WTC11 (cell line): ENCODE measurements around the gene NUP210L. TPM values are rescaled to one million over a fixed set of nuclear protein-coding genes. Genes with fewer than 3 reads are reported as not detected.

ENCODE experiments used
- ATAC-seq: fragments of 200-7000 bp; cut with Tn5 transposase; 2 replicates; pipeline ENCODE4 v1.10.0; 2021; ENCODE audit warnings: mild to moderate bottlenecking, moderate library complexity
- CTCF ChIA-PET: fragments of 300-600 bp; sonication (Branson Sonifier 250); formaldehyde crosslinking; loops from one replicate; lab custom pipeline; 2021; ENCODE audit warnings: antibody characterized with exemption; lab: Charles Lee
- POLR2A ChIA-PET: fragments of 350-600 bp; sonication (Branson Sonifier 250); formaldehyde crosslinking; loops from one replicate; lab custom pipeline; 2021; ENCODE audit warnings: antibody characterized with exemption; lab: Charles Lee
- DNase-seq: peaks from one replicate; pipeline ENCODE4 v3.0.0; 2021; ENCODE audit warnings: low spot score
- H3K27ac Mint-ChIP-seq: 2 replicates; pipeline ENCODE4 v1.8.0; 2021; ENCODE audit warnings: mixed read lengths
- H3K27me3 Mint-ChIP-seq: 2 replicates; pipeline ENCODE4 v1.8.0; 2021; ENCODE audit warnings: low read depth, mild to moderate bottlenecking, moderate library complexity, mixed read lengths
- H3K36me3 Mint-ChIP-seq: 2 replicates; pipeline ENCODE4 v1.8.0; 2021; ENCODE audit warnings: mixed read lengths
- H3K4me1 Mint-ChIP-seq: 2 replicates; pipeline ENCODE4 v1.8.0; 2022; ENCODE audit warnings: mixed read lengths
- H3K4me3 Mint-ChIP-seq: 2 replicates; pipeline ENCODE4 v1.8.0; 2021; ENCODE audit warnings: mild to moderate bottlenecking, moderate library complexity, mixed read lengths
- H3K9me3 Mint-ChIP-seq: 2 replicates; pipeline ENCODE4 v1.8.0; 2021; ENCODE audit warnings: mixed read lengths
- JAZF1 ChIP-seq: fragments of 250-450 bp; sonication (Bioruptor Pico); IDR thresholded peaks from 2 replicates; pipeline ENCODE4 v1.9.0; 2021; ENCODE audit warnings: moderate library complexity, mild to moderate bottlenecking, inconsistent platforms
- OVOL2 ChIP-seq: fragments of 250-450 bp; sonication (Bioruptor Pico); IDR thresholded peaks from 2 replicates; pipeline ENCODE4 v1.9.0; 2021; ENCODE audit warnings: mild to moderate bottlenecking, borderline replicate concordance
- SOX15 ChIP-seq: fragments of 250-450 bp; sonication (Bioruptor Pico); IDR thresholded peaks from 2 replicates; pipeline ENCODE4 v1.9.0; 2021; ENCODE audit warnings: mild to moderate bottlenecking
- TCF7 ChIP-seq: sonication (generic); formaldehyde crosslinking; IDR thresholded peaks from 2 replicates; pipeline ENCODE4 v1.8.0; 2022; ENCODE audit warnings: mild to moderate bottlenecking, low read depth, missing genetic modification reagents, moderate library complexity
- ZNF138 ChIP-seq: sonication (generic); formaldehyde crosslinking; conservative IDR thresholded peaks from 2 replicates; pipeline ENCODE4 v1.8.1; 2022; ENCODE audit warnings: mild to moderate bottlenecking, moderate library complexity, missing genetic modification reagents
- ZNF416 ChIP-seq: fragments of 250-450 bp; sonication (Bioruptor Pico); IDR thresholded peaks from 2 replicates; pipeline ENCODE4 v1.9.0; 2021; ENCODE audit warnings: mild to moderate bottlenecking, inconsistent platforms
- ZNF423 ChIP-seq: fragments of 250-450 bp; sonication (Bioruptor Pico); IDR thresholded peaks from 2 replicates; pipeline ENCODE4 v2.1.2; 2022; ENCODE audit warnings: mild to moderate bottlenecking, moderate library complexity
- ZNF671 ChIP-seq: fragments of 250-450 bp; sonication (Bioruptor Pico); IDR thresholded peaks from 2 replicates; pipeline ENCODE4 v1.8.0; 2021; ENCODE audit warnings: mild to moderate bottlenecking
- total RNA-seq: library from RNA; stranded (reverse); gene quantifications from 3 replicates; pipeline ENCODE4 v1.2.3, GENCODE V29; 2021
- TF ChIP-seq, protein P1 (sequence below): sonication (generic); formaldehyde crosslinking; IDR thresholded peaks from 2 replicates; pipeline ENCODE4 v1.8.1; 2023; ENCODE audit warnings: mild to moderate bottlenecking, missing genetic modification reagents
- TF ChIP-seq, protein P2 (sequence below): fragments of 200-600 bp; IDR thresholded peaks from 2 replicates; pipeline ENCODE4 v1.8.0; 2022; ENCODE audit warnings: antibody characterized with exemption
- TF ChIP-seq, protein P3 (sequence below): sonication (generic); formaldehyde crosslinking; IDR thresholded peaks from 2 replicates; pipeline ENCODE4 v1.8.1; 2023; ENCODE audit warnings: mild to moderate bottlenecking, missing genetic modification reagents, moderate library complexity
- TF ChIP-seq, protein P4 (sequence below): fragments of 250-450 bp; sonication (Bioruptor Pico); IDR thresholded peaks from 2 replicates; pipeline ENCODE4 v1.9.0; 2021; ENCODE audit warnings: mild to moderate bottlenecking
- TF ChIP-seq, protein P5 (sequence below): fragments of 250-450 bp; sonication (Bioruptor Pico); IDR thresholded peaks from 2 replicates; pipeline ENCODE4 v1.9.0; 2021; ENCODE audit warnings: moderate library complexity, mild to moderate bottlenecking, inconsistent platforms, borderline replicate concordance
- TF ChIP-seq, protein P6 (sequence below): fragments of 250-450 bp; sonication (Bioruptor Pico); IDR thresholded peaks from 2 replicates; pipeline ENCODE4 v1.8.0; 2021; ENCODE audit warnings: mild to moderate bottlenecking
- TF ChIP-seq, protein P7 (sequence below): sonication (generic); formaldehyde crosslinking; IDR thresholded peaks from 2 replicates; pipeline ENCODE4 v1.8.1; 2022; ENCODE audit warnings: mild to moderate bottlenecking, moderate library complexity, missing genetic modification reagents
- TF ChIP-seq, protein P8 (sequence below): sonication (generic); formaldehyde crosslinking; IDR thresholded peaks from 2 replicates; pipeline ENCODE4 v1.8.0; 2023; ENCODE audit warnings: missing genetic modification reagents, mild to moderate bottlenecking, borderline replicate concordance

The NUP210L gene
- total RNA-seq, 1 experiment from 2014 or later = 0.02 TPM

DNA sequence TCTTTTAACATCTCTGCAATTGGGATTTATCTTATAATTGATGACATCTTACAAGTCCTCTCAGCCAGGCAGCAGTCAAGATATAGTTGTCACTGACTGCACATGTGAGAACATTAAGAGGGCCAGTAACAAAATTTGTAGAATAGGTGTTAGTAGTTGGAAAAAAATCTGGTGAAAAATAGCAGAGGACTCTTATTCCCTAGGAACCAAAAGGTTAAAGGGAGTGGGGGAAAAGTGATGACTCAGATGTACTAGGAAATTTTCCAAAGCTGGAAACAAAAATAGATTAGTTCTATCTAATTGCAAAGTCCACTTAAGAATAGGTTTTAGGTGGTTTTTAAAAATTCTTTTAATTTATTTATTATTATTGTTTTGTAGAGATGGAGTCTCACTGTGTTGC is 3.6 kb downstream of the NUP210L start:
- ChIA-PET CTCF (interaction anchor here (0.6 kb wide), 1 partner anchor 9 kb away, joined by 4 read pairs; no protein-coding TSS in a partner anchor), POLR2A (no interaction called here)
- ATAC-seq (no peak), DNase-seq (no peak)
- Mint-ChIP-seq H3K4me3 (no peak overlapping the region), H3K27ac (no peak overlapping the region), H3K27me3 (no peaks in the 10 kb centered on the region), H3K9me3 (no peaks in the 10 kb centered on the region), H3K4me1 (peaks cover 16% of the 10 kb centered on the region), H3K36me3 (no peaks in the 10 kb centered on the region)
- no peak for TF ChIP-seq JAZF1
- TF ChIP-seq, protein P1, sequence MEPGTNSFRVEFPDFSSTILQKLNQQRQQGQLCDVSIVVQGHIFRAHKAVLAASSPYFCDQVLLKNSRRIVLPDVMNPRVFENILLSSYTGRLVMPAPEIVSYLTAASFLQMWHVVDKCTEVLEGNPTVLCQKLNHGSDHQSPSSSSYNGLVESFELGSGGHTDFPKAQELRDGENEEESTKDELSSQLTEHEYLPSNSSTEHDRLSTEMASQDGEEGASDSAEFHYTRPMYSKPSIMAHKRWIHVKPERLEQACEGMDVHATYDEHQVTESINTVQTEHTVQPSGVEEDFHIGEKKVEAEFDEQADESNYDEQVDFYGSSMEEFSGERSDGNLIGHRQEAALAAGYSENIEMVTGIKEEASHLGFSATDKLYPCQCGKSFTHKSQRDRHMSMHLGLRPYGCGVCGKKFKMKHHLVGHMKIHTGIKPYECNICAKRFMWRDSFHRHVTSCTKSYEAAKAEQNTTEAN (CRISPR knock-in tag) = no peak
- TF ChIP-seq, protein P2, sequence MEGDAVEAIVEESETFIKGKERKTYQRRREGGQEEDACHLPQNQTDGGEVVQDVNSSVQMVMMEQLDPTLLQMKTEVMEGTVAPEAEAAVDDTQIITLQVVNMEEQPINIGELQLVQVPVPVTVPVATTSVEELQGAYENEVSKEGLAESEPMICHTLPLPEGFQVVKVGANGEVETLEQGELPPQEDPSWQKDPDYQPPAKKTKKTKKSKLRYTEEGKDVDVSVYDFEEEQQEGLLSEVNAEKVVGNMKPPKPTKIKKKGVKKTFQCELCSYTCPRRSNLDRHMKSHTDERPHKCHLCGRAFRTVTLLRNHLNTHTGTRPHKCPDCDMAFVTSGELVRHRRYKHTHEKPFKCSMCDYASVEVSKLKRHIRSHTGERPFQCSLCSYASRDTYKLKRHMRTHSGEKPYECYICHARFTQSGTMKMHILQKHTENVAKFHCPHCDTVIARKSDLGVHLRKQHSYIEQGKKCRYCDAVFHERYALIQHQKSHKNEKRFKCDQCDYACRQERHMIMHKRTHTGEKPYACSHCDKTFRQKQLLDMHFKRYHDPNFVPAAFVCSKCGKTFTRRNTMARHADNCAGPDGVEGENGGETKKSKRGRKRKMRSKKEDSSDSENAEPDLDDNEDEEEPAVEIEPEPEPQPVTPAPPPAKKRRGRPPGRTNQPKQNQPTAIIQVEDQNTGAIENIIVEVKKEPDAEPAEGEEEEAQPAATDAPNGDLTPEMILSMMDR = no peak
- TF ChIP-seq ZNF423 (CRISPR knock-in tag) = no peak
- TF ChIP-seq, protein P3, sequence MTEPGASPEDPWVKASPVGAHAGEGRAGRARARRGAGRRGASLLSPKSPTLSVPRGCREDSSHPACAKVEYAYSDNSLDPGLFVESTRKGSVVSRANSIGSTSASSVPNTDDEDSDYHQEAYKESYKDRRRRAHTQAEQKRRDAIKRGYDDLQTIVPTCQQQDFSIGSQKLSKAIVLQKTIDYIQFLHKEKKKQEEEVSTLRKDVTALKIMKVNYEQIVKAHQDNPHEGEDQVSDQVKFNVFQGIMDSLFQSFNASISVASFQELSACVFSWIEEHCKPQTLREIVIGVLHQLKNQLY (CRISPR knock-in tag) = no peak
- TF ChIP-seq TCF7 (CRISPR knock-in tag) = no peak
- TF ChIP-seq, protein P4, sequence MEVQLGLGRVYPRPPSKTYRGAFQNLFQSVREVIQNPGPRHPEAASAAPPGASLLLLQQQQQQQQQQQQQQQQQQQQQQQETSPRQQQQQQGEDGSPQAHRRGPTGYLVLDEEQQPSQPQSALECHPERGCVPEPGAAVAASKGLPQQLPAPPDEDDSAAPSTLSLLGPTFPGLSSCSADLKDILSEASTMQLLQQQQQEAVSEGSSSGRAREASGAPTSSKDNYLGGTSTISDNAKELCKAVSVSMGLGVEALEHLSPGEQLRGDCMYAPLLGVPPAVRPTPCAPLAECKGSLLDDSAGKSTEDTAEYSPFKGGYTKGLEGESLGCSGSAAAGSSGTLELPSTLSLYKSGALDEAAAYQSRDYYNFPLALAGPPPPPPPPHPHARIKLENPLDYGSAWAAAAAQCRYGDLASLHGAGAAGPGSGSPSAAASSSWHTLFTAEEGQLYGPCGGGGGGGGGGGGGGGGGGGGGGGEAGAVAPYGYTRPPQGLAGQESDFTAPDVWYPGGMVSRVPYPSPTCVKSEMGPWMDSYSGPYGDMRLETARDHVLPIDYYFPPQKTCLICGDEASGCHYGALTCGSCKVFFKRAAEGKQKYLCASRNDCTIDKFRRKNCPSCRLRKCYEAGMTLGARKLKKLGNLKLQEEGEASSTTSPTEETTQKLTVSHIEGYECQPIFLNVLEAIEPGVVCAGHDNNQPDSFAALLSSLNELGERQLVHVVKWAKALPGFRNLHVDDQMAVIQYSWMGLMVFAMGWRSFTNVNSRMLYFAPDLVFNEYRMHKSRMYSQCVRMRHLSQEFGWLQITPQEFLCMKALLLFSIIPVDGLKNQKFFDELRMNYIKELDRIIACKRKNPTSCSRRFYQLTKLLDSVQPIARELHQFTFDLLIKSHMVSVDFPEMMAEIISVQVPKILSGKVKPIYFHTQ = no peak
- TF ChIP-seq, protein P5, sequence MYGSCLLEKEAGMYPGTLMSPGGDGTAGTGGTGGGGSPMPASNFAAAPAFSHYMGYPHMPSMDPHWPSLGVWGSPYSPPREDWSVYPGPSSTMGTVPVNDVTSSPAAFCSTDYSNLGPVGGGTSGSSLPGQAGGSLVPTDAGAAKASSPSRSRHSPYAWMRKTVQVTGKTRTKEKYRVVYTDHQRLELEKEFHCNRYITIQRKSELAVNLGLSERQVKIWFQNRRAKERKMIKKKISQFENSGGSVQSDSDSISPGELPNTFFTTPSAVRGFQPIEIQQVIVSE (CRISPR knock-in tag) = no peak
- TF ChIP-seq ZNF138 (CRISPR knock-in tag) = no peak
- TF ChIP-seq SOX15 = no peak
- TF ChIP-seq OVOL2 = no peak
- TF ChIP-seq, protein P6, sequence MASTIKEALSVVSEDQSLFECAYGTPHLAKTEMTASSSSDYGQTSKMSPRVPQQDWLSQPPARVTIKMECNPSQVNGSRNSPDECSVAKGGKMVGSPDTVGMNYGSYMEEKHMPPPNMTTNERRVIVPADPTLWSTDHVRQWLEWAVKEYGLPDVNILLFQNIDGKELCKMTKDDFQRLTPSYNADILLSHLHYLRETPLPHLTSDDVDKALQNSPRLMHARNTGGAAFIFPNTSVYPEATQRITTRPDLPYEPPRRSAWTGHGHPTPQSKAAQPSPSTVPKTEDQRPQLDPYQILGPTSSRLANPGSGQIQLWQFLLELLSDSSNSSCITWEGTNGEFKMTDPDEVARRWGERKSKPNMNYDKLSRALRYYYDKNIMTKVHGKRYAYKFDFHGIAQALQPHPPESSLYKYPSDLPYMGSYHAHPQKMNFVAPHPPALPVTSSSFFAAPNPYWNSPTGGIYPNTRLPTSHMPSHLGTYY (CRISPR knock-in tag) = no peak

DNA sequence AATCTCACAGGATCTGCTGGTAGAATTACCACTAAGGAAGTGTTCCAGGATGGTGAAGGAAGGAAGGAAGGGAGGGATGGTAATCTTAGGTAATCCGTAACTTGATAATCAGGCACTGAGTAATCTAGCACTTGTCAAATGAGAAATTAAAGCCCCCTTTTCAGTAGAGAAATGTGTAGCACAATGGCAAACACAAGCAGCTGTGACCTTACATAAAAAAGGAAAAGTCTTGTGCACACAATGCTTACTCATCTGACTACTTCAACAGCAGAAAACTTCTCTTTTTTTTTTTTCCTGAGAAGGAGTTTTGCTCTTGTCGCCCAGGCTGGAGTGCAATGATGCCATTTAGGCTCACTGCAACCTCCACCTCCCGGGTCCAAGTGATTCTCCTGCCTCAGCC is 6.1 kb downstream of the NUP210L start:
- ChIA-PET CTCF (no interaction called here), POLR2A (no interaction called here)
- Mint-ChIP-seq H3K4me3 (no peak overlapping the region), H3K36me3 (no peaks in the 10 kb centered on the region), H3K9me3 (no peaks in the 10 kb centered on the region), H3K4me1 (no peaks in the 10 kb centered on the region), H3K27ac (no peak overlapping the region), H3K27me3 (no peaks in the 10 kb centered on the region)
- DNase-seq = no peak
- ATAC-seq = no peak
- TF ChIP-seq, protein P7, sequence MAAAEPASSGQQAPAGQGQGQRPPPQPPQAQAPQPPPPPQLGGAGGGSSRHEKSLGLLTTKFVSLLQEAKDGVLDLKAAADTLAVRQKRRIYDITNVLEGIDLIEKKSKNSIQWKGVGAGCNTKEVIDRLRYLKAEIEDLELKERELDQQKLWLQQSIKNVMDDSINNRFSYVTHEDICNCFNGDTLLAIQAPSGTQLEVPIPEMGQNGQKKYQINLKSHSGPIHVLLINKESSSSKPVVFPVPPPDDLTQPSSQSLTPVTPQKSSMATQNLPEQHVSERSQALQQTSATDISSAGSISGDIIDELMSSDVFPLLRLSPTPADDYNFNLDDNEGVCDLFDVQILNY (CRISPR knock-in tag) = no peak
- TF ChIP-seq ZNF671 (CRISPR knock-in tag) (no peak), ZNF416 (CRISPR knock-in tag) (no peak)
- TF ChIP-seq, protein P2 = no peak
- TF ChIP-seq, protein P8, sequence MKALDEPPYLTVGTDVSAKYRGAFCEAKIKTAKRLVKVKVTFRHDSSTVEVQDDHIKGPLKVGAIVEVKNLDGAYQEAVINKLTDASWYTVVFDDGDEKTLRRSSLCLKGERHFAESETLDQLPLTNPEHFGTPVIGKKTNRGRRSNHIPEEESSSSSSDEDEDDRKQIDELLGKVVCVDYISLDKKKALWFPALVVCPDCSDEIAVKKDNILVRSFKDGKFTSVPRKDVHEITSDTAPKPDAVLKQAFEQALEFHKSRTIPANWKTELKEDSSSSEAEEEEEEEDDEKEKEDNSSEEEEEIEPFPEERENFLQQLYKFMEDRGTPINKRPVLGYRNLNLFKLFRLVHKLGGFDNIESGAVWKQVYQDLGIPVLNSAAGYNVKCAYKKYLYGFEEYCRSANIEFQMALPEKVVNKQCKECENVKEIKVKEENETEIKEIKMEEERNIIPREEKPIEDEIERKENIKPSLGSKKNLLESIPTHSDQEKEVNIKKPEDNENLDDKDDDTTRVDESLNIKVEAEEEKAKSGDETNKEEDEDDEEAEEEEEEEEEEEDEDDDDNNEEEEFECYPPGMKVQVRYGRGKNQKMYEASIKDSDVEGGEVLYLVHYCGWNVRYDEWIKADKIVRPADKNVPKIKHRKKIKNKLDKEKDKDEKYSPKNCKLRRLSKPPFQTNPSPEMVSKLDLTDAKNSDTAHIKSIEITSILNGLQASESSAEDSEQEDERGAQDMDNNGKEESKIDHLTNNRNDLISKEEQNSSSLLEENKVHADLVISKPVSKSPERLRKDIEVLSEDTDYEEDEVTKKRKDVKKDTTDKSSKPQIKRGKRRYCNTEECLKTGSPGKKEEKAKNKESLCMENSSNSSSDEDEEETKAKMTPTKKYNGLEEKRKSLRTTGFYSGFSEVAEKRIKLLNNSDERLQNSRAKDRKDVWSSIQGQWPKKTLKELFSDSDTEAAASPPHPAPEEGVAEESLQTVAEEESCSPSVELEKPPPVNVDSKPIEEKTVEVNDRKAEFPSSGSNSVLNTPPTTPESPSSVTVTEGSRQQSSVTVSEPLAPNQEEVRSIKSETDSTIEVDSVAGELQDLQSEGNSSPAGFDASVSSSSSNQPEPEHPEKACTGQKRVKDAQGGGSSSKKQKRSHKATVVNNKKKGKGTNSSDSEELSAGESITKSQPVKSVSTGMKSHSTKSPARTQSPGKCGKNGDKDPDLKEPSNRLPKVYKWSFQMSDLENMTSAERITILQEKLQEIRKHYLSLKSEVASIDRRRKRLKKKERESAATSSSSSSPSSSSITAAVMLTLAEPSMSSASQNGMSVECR (CRISPR knock-in tag) = no peak
